ENCODE results near the gene CXCL13.

The CXCL13 gene

DNA sequence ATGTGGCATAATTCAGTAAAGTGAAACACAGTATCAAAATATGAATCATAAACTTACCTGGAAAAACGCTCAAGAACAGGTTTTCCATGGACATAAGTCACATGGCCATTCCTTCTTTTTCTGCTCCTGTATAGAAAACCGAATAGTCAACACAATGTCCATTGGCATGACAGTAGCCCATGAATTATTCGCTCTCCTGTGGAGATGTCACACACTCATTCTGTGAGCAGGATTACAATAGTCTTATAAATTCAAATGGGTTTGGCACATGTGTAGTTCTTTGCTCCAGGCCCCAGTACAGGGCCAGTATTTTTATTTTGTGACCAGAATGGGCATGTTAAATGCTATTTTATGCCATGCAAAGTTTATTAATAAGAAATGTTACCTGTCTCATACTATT, 15.1 kb upstream of the CXCL13 start:
- no peak for DNase-seq (ENCODE audit: insufficient read length, low spot score)
- no peak for TF ChIP-seq POLR2A (IDR thresholded peaks at IDR 0.05; ENCODE audit: low read depth, low read length)
- FAIRE-seq, result no peak

DNA sequence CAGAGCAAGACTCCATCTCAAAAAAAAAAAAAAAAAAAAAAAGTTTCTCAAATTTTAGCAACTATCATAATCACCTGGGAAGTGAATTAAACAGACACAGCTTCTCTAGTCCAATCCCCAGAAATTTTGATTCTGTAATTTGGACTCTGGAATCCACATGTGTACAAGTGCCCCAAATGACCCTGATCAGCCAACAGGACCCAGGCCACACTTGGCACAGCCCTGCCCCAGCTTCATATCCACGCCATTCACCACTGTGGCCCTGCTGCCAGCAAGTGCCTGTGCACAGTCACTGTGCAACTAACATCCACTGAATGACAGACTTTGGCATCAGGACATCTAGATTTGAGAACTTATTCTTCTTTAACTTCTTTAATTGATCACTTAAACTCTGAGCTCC, 14.1 kb upstream of the CXCL13 start:
- FAIRE-seq (no peak), DNase-seq (ENCODE audit: insufficient read length, low spot score) (no peak)
- TF ChIP-seq POLR2A (IDR thresholded peaks at IDR 0.05; ENCODE audit: low read depth, low read length), result no peak

DNA sequence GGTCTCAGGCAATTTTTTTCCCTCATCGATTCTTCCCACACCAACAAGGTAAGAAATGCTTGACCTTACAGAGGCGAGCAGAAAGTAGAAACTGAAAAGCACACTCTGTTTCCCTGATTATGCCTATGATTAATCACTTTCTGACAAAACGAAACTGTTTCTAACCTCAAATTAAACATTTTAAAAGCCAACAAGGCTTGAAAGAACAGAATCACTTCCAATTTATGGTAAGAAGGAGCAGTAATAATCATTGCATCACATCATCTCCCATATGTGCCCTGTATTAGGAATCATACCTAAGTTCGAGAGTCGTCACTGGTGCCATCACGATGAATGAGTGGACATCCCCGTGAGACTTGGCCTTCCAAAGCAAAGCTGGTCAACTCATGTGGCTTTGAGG, 12.5 kb upstream of the CXCL13 start:
- TF ChIP-seq POLR2A (IDR thresholded peaks at IDR 0.05; ENCODE audit: low read depth, low read length), result no peak
- DNase-seq (ENCODE audit: insufficient read length, low spot score) (no peak), FAIRE-seq (no peak)

DNA sequence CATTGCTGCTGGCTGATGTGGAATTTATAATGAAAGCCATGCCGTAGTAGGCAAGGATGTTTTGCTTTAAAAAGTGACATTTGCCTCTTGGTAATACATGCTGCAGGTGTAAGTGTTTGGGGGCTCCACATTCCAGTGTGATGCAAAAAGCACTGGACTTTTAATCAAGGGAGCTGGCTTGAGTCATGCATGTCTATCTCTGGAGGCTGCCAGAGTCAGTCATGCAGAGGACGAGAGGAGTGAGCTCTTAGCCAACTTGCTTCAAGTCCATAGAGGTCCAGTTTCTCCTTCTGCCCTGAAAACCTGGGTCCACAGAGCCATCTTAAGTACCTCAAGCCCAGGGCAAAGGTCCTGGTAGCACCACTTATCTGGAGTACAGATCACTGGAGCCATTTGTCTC, 11.6 kb upstream of the CXCL13 start:
- TF ChIP-seq POLR2A (IDR thresholded peaks at IDR 0.05; ENCODE audit: low read depth, low read length), result no peak
- no peak for FAIRE-seq
- DNase-seq (ENCODE audit: insufficient read length, low spot score), result no peak

DNA sequence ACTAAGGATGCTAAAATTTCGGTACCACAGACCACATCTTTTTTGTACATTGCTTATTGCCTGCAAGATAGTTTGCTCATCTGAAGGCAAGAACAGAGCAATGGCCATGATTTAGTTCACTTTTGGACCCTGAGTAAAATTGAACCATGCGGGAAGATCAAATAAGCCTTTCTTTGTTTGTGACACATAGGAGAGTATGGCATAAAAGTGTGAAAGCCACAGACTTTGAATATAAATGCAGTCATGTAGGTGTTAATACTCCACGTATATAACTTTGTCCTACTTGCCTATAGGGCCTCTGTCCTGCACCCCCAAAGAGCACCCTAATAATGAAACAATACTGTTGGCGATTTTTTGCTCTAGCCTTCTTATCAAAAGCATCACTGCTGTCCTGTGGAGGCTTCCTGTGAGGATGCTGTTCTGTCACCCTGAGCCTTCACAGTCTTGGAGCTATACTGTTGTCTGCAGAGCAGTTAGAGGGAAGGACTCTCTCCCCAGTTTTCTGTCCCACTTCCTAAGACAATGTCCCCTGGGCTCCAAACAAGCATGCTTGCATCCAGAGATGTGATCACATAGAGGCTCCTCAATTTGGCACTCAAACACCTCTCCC, 10.2 kb upstream of the CXCL13 start:
- TF ChIP-seq POLR2A (IDR thresholded peaks at IDR 0.05; ENCODE audit: low read depth, low read length), result no peak
- DNase-seq (ENCODE audit: insufficient read length, low spot score), result no peak

DNA sequence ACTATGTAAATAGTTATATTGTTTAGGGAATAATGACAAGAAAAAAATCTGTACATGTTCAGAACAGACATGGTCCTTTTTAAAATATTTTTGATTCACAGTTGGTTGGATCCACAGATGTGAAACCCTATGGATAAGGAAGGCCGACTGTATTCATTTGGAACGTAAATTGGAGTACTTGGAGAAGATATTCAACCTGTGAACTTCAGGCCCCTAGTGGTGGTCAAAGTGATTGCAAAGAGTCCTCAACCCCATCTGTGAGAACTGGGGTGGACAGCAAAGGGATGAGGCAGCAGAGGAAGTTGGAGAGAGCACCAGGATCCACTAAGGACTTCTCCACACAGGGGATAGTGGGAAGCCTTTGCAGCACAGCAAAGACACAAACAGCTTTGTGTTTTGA, 6.2 kb upstream of the CXCL13 start:
- no peak for FAIRE-seq

More for the DNA sequence above, 10.2 kb upstream of the CXCL13 start:
- no peak for FAIRE-seq

DNA sequence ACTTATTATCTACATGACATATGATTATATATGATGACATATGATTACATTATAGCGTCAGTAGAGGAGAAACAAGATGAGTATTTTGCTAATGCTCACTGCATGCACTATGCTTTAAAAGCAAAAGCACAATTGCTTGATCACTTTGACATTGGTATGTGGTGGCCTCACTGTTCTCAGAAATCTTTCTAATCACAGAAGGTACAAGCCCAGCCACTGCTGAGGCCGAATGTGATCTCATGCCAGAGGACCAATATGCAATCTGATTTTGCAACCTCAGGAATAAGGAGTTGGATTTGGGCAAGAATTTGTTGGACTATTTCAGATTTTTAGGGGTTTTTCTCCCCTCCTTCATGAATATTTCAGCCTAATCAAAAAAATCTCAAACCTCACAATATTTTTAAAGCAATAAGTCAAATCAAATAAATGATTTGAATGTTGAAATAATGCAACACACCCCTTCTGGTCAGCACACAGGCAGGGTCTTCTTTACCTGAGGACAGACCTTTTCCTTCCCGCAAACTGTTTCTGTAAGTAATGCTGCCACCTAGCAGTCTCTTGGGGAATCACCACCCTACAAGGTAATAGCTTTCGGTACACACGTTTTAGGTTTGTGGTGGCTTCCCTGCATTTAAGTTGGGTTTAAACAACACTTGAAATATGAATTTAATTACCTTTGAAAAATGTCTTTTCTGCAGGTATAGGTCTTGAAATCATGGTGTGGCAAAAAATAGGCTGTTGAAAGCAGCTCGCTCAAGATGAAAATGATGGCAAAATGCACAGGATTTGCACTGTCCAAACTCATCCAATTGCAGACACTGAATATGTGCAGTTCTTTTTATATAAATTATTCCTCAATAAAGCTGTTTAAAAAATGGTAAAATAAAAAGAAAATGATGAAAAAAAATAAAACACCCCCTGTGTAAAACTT, 4.8 kb upstream of the CXCL13 start:
- no peak for TF ChIP-seq POLR2A (IDR thresholded peaks at IDR 0.05; ENCODE audit: low read depth, low read length)
- DNase-seq (ENCODE audit: insufficient read length, low spot score) (no peak), FAIRE-seq (no peak)

More for the DNA sequence above, 6.2 kb upstream of the CXCL13 start:
- DNase-seq (ENCODE audit: insufficient read length, low spot score), result no peak
- TF ChIP-seq POLR2A (IDR thresholded peaks at IDR 0.05; ENCODE audit: low read depth, low read length), result no peak

DNA sequence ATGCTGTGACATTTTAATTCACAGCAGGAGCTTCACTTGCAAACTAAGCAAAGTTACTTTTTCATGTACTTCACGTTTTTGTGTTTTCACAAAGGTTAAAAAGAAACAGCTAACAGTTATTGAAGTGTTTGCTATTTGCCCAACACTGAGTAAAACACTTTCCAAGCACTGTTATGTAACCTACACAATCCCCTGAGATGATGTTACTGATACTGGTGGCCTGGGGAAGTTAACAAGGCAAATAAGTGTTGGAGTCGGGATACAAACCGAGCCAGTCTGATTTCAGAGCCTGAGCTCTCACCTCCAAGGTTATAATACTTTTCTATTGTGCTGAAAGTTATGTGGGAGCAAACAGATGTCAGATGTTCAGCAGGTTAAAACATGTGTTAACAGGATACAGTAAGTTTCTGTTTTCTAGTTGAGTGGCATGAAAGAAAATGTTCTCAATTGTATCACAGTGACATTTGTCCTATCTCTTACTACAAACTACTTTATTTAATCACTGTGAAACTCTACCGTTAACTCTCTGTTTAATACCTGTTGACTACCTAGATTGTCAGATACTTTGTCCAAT, 3.9 kb upstream of the CXCL13 start:
- FAIRE-seq (no peak), DNase-seq (ENCODE audit: insufficient read length, low spot score) (no peak)
- no peak for TF ChIP-seq POLR2A (IDR thresholded peaks at IDR 0.05; ENCODE audit: low read depth, low read length)

DNA sequence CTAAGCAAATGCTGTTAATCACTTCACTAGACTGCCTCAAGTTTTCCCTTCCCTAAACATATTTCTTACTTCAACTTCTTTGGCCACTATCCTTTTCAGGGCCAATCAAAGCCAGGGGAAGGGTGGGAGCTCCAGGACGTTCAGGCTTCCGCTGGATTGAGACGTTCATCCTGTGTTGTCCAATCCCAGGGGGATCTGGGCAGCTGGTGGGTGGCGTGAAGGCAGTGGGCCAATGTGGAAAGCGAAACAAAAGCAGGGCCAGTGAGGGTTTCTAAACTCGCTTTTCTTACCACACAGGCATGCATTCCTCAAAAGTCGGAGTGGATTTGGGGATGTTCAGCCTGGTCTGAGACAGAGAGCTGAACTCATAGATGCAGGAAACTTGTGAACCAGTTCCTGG, 7.6 kb downstream of the CXCL13 start:
- DNase-seq (ENCODE audit: insufficient read length, low spot score) (no peak), FAIRE-seq (no peak)
- no peak for TF ChIP-seq POLR2A (IDR thresholded peaks at IDR 0.05; ENCODE audit: low read depth, low read length)

DNA sequence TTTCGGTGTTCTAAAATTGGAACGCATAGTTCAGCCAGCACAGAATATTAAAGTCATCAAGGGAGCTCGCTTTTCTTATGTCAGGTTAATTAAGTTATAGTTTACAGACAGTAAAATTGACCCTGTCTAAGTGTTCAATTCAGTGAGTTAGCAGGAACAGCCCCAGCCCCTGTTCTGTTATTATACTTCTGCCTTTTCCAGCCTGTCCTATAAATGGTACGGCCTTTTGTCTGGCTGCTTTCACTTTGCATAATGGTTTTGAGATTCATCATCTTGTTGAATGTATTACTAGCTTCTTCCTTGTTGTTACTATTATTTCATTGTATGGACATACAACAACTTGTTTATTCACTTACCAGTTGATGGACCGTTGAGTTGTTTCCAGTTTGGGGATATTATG, 9.5 kb downstream of the CXCL13 start:
- no peak for DNase-seq (ENCODE audit: insufficient read length, low spot score)
- TF ChIP-seq POLR2A (IDR thresholded peaks at IDR 0.05; ENCODE audit: low read depth, low read length), result no peak
- FAIRE-seq, result no peak

DNA sequence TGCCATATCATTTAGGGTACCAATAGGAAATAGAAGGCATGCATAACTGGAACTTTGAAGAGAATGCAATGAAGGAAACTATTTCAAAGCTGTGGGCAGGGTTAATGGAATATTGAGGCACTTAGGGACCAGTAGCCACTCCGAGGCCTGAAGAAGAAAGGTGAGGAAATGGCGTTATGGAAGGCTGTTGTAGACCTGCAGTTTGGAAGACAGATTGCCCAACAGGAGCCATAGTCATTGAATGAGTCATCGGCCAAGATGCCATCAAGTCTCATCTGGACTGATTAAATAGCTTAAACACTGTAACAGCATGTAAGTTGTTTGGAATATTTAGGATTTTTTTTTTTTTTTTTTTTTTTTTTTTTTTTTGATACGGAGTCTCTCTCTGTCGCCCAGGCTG, 11.6 kb downstream of the CXCL13 start:
- FAIRE-seq (no peak), DNase-seq (ENCODE audit: insufficient read length, low spot score) (no peak)
- TF ChIP-seq POLR2A (IDR thresholded peaks at IDR 0.05; ENCODE audit: low read depth, low read length), result no peak

DNA sequence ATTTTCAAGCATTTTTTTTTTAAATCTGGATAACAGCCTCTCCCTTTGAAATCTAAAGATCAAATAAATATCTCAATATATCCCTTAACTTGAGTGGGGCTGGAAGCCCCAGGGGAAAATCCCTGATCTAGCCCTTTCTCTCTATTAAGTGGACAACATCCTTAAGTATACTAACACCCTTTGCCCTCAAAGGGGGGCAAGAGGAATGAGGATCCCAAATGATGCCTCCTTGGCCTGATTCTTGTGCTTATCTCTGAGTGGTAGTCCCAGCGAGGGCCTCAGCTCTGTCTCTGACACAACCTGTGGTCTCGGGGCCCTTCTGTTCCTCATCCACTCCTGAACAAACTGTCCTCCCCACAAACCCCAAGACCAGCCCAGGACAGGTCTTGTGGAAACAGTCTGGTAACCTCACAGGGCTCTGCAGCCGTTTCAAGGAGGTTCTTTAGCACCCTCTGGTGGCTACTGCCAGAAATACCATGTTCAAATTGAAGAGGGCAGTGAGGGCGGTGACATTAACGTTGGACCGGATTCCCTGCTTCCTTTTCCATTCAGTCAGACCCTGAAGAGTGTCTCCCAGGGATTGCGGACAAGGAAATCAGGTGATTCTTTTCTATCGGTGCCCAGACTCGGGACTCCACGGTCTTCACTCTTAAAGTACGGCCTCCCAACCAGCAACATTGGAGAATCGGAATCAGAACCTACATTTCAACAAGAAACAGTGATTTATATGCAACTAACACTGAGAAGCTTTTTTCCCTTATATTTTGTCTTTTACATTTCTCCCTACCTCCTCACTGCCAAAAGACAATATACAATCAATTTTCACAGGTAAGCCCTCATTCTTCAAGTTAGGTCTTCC, 13.0 kb downstream of the CXCL13 start:
- TF ChIP-seq POLR2A (IDR thresholded peaks at IDR 0.05; ENCODE audit: low read depth, low read length), result no peak
- FAIRE-seq (peak; percentile 38), DNase-seq (ENCODE audit: insufficient read length, low spot score) (peak; percentile 39)

DNA sequence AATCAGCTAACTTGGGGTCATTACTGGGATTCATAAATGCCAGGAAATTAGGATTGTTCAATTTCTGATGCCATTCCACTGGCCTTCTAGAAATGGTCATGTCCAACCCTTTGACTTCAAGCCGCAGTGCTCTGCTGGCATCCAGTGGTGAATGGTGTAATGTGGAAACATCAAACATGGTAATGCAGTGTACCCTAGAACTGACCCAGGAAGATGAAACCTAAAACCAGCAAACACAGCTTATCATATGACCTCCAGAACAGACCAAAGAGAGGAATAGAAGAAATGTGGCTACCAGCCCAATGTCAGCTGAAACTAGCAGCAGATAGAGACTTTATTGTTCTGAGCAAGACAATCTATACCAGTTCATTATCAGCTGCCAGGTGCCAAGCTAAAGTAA, 13.8 kb downstream of the CXCL13 start:
- no peak for TF ChIP-seq POLR2A (IDR thresholded peaks at IDR 0.05; ENCODE audit: low read depth, low read length)
- FAIRE-seq, result no peak
- no peak for DNase-seq (ENCODE audit: insufficient read length, low spot score)

DNA sequence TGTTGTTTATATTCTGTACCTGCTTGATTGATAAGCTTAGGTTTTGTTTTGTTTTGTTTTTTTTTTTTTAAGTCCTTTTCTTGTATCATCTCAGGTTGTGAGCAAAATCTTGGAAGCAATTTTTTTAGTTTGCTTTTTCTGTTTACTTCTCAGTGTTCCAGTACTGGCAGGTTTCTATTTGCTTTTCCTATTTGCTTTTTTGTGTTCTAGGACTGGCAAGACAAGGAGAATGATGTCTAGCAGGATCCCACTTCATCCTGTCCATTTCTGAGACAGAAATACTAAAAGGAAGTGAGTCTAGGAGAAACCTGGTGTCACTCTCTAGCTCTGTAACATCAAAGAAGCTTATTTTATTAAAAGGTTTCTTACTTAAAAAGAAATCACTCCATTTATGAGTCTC, 15.6 kb downstream of the CXCL13 start:
- TF ChIP-seq POLR2A (IDR thresholded peaks at IDR 0.05; ENCODE audit: low read depth, low read length), result no peak
- DNase-seq (ENCODE audit: insufficient read length, low spot score) (no peak), FAIRE-seq (no peak)

Measured in H54 (cell line).